ENCODE results near the gene FAM171A1.
"Not testable (repeated sequence)": the region's sequence is repeated elsewhere in the genome, so short reads cannot be mapped to it uniquely, and the experiment has no call there.

The FAM171A1 gene

GRCh38 chr10:15342970-15343369 is 28.1 kb downstream of the FAM171A1 start:
- no peak for DNase-seq

GRCh38 chr10:15341502-15342128 is 29.5 kb downstream of the FAM171A1 start:
- DNase-seq, result no peak

GRCh38 chr10:15339892-15340291 is 31.2 kb downstream of the FAM171A1 start:
- no peak for DNase-seq

GRCh38 chr10:15337441-15337923 is 33.6 kb downstream of the FAM171A1 start:
- not testable (repeated sequence) for DNase-seq

GRCh38 chr10:15336211-15336610 is 34.9 kb downstream of the FAM171A1 start:
- no peak for DNase-seq

GRCh38 chr10:15335508-15335907 is 35.6 kb downstream of the FAM171A1 start:
- DNase-seq, result no peak

- DNase-seq, result no peak
Observed at GRCh38 chr10:15334650-15335323, 36.3 kb downstream of the FAM171A1 start.

- peak; percentile 8 for DNase-seq
Observed at GRCh38 chr10:15333909-15334649, 37.0 kb downstream of the FAM171A1 start.

GRCh38 chr10:15333181-15333580 is 37.9 kb downstream of the FAM171A1 start:
- DNase-seq, result not testable (repeated sequence)

GRCh38 chr10:15331461-15331860 is 39.6 kb downstream of the FAM171A1 start:
- DNase-seq, result no peak

GRCh38 chr10:15329437-15329836 is 41.7 kb downstream of the FAM171A1 start:
- no peak for DNase-seq

GRCh38 chr10:15325944-15326284 is 45.2 kb downstream of the FAM171A1 start:
- DNase-seq, result no peak

GRCh38 chr10:15325243-15325943 is 45.7 kb downstream of the FAM171A1 start:
- peak; percentile 74 for DNase-seq

- DNase-seq, result no peak
Observed at GRCh38 chr10:15324611-15325010, 46.5 kb downstream of the FAM171A1 start.

- DNase-seq, result no peak
Observed at GRCh38 chr10:15324113-15324512, 47.0 kb downstream of the FAM171A1 start.

- no peak for DNase-seq
Observed at GRCh38 chr10:15322356-15322755, 48.7 kb downstream of the FAM171A1 start.

GRCh38 chr10:15321431-15322341 is 49.4 kb downstream of the FAM171A1 start:
- DNase-seq, result peak; percentile 27

- peak; percentile 50 for DNase-seq
Observed at GRCh38 chr10:15320522-15321203, 50.4 kb downstream of the FAM171A1 start.

GRCh38 chr10:15320118-15320517 is 51.0 kb downstream of the FAM171A1 start:
- no peak for DNase-seq

- DNase-seq, result no peak
Observed at GRCh38 chr10:15316871-15317464, 54.1 kb downstream of the FAM171A1 start.

- DNase-seq, result no peak
Observed at GRCh38 chr10:15316145-15316544, 54.9 kb downstream of the FAM171A1 start.

Measured in EL (cell line).